Activated T-helper 1 cell treated with anti-CD3 and anti-CD28 coated beads, Interleukin-2, amount 50 U/mL, for 16 hours (primary cell): Measurements from ENCODE around the gene GIPR.

ENCODE experiments used
- DNase-seq, 2 donors: peaks; one replicate each; pipeline ENCODE4 v3.0.0-alpha.2; 2020; ENCODE audit warnings: low read depth in 1 of 2, low spot score in 1 of 2

The GIPR gene

DNA sequence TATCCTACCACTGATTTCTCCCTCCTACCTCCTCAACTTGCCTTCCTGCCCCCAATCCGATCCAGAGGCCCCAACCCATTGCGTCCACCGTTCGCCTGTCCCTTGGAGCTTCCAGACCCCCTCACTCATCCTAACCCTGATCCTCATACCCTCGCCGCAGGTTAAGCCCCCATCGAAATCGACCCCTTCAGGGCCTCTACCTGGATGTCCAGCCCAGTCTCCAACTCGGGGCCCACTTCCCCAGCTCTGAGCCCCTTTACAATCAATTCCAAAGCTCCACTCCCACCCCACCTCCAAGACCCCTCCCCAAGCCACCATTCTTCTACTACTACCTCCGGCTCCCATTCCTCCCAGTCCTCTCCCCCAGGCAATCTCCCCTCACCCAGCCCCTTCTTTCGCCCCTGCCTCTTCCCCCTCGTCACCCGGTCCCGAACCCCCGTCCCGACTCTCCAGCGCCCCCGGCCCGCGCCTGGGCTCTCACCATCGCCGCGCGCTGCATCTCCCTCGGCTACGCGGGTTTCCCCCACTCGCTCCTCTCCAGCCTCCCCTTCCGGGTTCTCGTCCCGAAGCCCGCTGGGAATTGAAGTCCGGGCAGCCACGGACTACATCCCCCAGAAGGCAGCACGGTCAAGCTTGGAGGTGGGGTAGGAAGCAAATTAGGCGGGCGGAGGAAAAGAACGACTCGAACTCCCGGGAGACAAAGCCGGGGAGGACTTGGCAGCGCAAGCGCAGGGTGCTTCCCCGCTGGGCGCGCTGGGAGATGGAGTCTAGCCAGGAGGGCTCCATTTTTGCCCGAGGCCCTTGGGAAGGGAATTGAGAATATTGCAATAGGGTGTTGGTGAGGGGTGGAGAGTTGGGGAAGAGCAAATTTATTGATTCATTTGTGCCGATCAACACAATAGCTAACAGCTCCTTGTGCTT lies 62.6 kb downstream of the GIPR start, which contains the start of gene FBXO46:
FBXO46 (minus strand) TSS at position 529 of the 921 bp plus-strand sequence. CDS start 17,401 bp downstream, outside the sequence.
- peak; percentile 81 to 87 for DNase-seq
